H1 (cell line): ENCODE data around the gene NEDD4L. TPM values are rescaled to one million over a fixed set of nuclear protein-coding genes. Genes with fewer than 3 reads are reported as not detected.

Source experiments
- CTCF ChIA-PET: fragments of 300-600 bp; sonication (Branson Sonifier 250); formaldehyde crosslinking; loops from one replicate; lab custom pipeline; 2021; ENCODE audit not compliant: partially characterized antibody; lab: Charles Lee
- POLR2A ChIA-PET: fragments of 300-600 bp; sonication (Branson Sonifier 250); formaldehyde crosslinking; loops from one replicate; lab custom pipeline; 2021; ENCODE audit warnings: inconsistent platforms; ENCODE audit not compliant: partially characterized antibody; lab: Charles Lee
- DNase-seq, 2 experiments: peaks; one replicate each; pipeline versions ENCODE4 v3.0.0 to v3.0.0-alpha.2; 2010 to 2022; ENCODE audit warnings: low spot score in 2 of 2, low read depth in 1 of 2, mixed read lengths in 1 of 2
- FAIRE-seq: peaks from 2 replicates; lab custom pipeline; 2011; peaks lifted over from hg19 to GRCh38; lab: Jason Lieb, UNC
- H2AFZ ChIP-seq: 2 replicates; pipeline ENCODE4 v1.8.1; 2012; ENCODE audit warnings: low read length, inconsistent platforms
- H2AK5ac ChIP-seq: 2 replicates; pipeline ENCODE4 v1.6.1; 2013; ENCODE audit warnings: low read depth, low read length
- H2BK120ac ChIP-seq: replicated peaks from 2 replicates; pipeline ENCODE3; 2013; ENCODE audit warnings: low read depth, low read length, inconsistent platforms
- H2BK12ac ChIP-seq: 2 replicates; pipeline ENCODE4 v1.6.1; 2013; ENCODE audit warnings: low read depth, low read length
- H2BK15ac ChIP-seq: 2 replicates; pipeline ENCODE4 v1.6.1; 2013; ENCODE audit warnings: low read length
- H2BK20ac ChIP-seq: 2 replicates; pipeline ENCODE4 v1.6.1; 2013; ENCODE audit warnings: low read length
- H2BK5ac ChIP-seq: 2 replicates; pipeline ENCODE4 v1.6.1; 2013; ENCODE audit warnings: low read depth, low read length
- H3K14ac ChIP-seq: 2 replicates; pipeline ENCODE4 v1.6.1; 2013; ENCODE audit warnings: inconsistent platforms; ENCODE audit not compliant: insufficient read length
- H3K18ac ChIP-seq: 2 replicates; pipeline ENCODE4 v1.6.1; 2013; ENCODE audit warnings: low read length; ENCODE audit errors: extremely low read depth
- H3K23ac ChIP-seq: 2 replicates; pipeline ENCODE4 v1.6.1; 2013; ENCODE audit warnings: inconsistent platforms; ENCODE audit not compliant: insufficient read length
- H3K23me2 ChIP-seq: 2 replicates; pipeline ENCODE4 v1.6.1; 2013; ENCODE audit warnings: low read depth, low read length
- H3K27ac ChIP-seq: 2 replicates; pipeline ENCODE4 v1.6.1; 2011; ENCODE audit warnings: low read depth, low read length, inconsistent platforms
- H3K27me3 ChIP-seq, 4 experiments: replicated peaks in 1 of 4; 1 replicate in 1 of 4; 2 replicates in 3 of 4; pipeline versions ENCODE4 v1.6.1 to v1.8.1; 2011 to 2013; ENCODE audit warnings: low read length in 3 of 4, mild to moderate bottlenecking in 3 of 4, inconsistent platforms in 2 of 4, mixed read lengths in 2 of 4, moderate library complexity in 1 of 4; ENCODE audit not compliant: control insufficient read depth in 3 of 4, insufficient read depth in 3 of 4; ENCODE audit errors: extremely low read depth in 1 of 4
- H3K36me3 ChIP-seq, 4 experiments: 2 replicates each; pipeline versions ENCODE4 v1.6.1 to v1.8.1; 2011 to 2013; ENCODE audit warnings: mild to moderate bottlenecking in 4 of 4, low read length in 3 of 4, moderate library complexity in 2 of 4, control low read depth in 1 of 4, inconsistent platforms in 1 of 4; ENCODE audit not compliant: insufficient read depth in 4 of 4, control insufficient read depth in 2 of 4
- H3K4ac ChIP-seq: replicated peaks from 2 replicates; pipeline ENCODE3; 2013; ENCODE audit warnings: low read length, low read depth, mixed read lengths, inconsistent platforms; ENCODE audit not compliant: insufficient read length
- H3K4me1 ChIP-seq, 4 experiments: replicated peaks in 1 of 4; 1 replicate in 1 of 4; 2 replicates in 3 of 4; pipeline versions ENCODE4 v1.6.1 to v1.8.1; 2011 to 2013; ENCODE audit warnings: low read length in 3 of 4, inconsistent platforms in 2 of 4, mixed read lengths in 1 of 4; ENCODE audit not compliant: insufficient read depth in 4 of 4, control insufficient read depth in 3 of 4
- H3K4me2 ChIP-seq, 2 experiments: 2 replicates each; pipeline versions ENCODE4 v1.6.1 to v1.8.1; 2011 to 2013; ENCODE audit warnings: low read depth in 2 of 2, low read length in 2 of 2, control low read depth in 1 of 2, inconsistent platforms in 1 of 2, mild to moderate bottlenecking in 1 of 2; ENCODE audit not compliant: insufficient read depth in 1 of 2
- H3K4me3 ChIP-seq, 4 experiments: fragments of 200-600, 300-600 bp in 1 of 4; sonication (generic), shearing (Covaris generic), sonication (Bioruptor Twin) in 1 of 4; 2 replicates each; pipeline versions ENCODE4 v1.5.1 to v1.8.1; 2011 to 2016; ENCODE audit warnings: low read length in 4 of 4, low read depth in 3 of 4, control low read depth in 2 of 4, inconsistent platforms in 2 of 4, mild to moderate bottlenecking in 2 of 4, mixed read lengths in 1 of 4, moderate library complexity in 1 of 4; ENCODE audit not compliant: insufficient read depth in 2 of 4; ENCODE audit errors: extremely low read depth in 1 of 4
- H3K56ac ChIP-seq: replicated peaks from 2 replicates; pipeline ENCODE3; 2013; ENCODE audit warnings: low read depth, mild to moderate bottlenecking, mixed read lengths, low read length, inconsistent platforms; ENCODE audit not compliant: insufficient read length
- H3K79me1 ChIP-seq: 2 replicates; pipeline ENCODE4 v1.6.1; 2013; ENCODE audit warnings: low read depth, low read length, control low read depth
- H3K79me2 ChIP-seq, 2 experiments: 2 replicates each; pipeline versions ENCODE4 v1.6.1 to v1.8.1; 2012 to 2013; ENCODE audit warnings: low read length in 2 of 2, mild to moderate bottlenecking in 2 of 2, inconsistent platforms in 1 of 2; ENCODE audit not compliant: insufficient read depth in 2 of 2, control insufficient read depth in 1 of 2
- H3K9ac ChIP-seq, 4 experiments: replicated peaks in 1 of 4; 1 replicate in 1 of 4; 2 replicates in 3 of 4; pipeline versions ENCODE4 v1.6.1 to v1.8.1; 2011 to 2013; ENCODE audit warnings: low read depth in 3 of 4, low read length in 3 of 4, control low read depth in 2 of 4, mild to moderate bottlenecking in 2 of 4, moderate library complexity in 2 of 4, inconsistent platforms in 1 of 4; ENCODE audit errors: extremely low read depth in 1 of 4
- H3K9me3 ChIP-seq, 2 experiments: 2 replicates each; pipeline versions ENCODE4 v1.6.1 to v1.8.1; 2012 to 2013; ENCODE audit warnings: mild to moderate bottlenecking in 2 of 2, moderate library complexity in 2 of 2, control low read depth in 1 of 2, inconsistent platforms in 1 of 2, low read depth in 1 of 2, low read length in 1 of 2, mixed read lengths in 1 of 2; ENCODE audit not compliant: insufficient read depth in 2 of 2
- H4K20me1 ChIP-seq, 2 experiments: replicated peaks in 1 of 2; 2 replicates each; pipeline versions ENCODE3 to v1.8.1; 2011 to 2013; ENCODE audit warnings: inconsistent platforms in 2 of 2, low read length in 2 of 2, mild to moderate bottlenecking in 1 of 2; ENCODE audit not compliant: insufficient read depth in 2 of 2, control insufficient read depth in 1 of 2
- H4K5ac ChIP-seq: 2 replicates; pipeline ENCODE4 v1.6.1; 2013; ENCODE audit warnings: low read length, low read depth, mixed read lengths, inconsistent platforms; ENCODE audit not compliant: insufficient read length
- H4K8ac ChIP-seq: 2 replicates; pipeline ENCODE4 v1.8.0; 2013; ENCODE audit warnings: mild to moderate bottlenecking, moderate library complexity, low read length, inconsistent platforms; ENCODE audit not compliant: insufficient read depth; ENCODE audit errors: extremely low read depth
- H4K91ac ChIP-seq: replicated peaks from 2 replicates; pipeline ENCODE3; 2013; ENCODE audit warnings: low read length, mixed read lengths, inconsistent platforms; ENCODE audit not compliant: insufficient read length
- BCL11A ChIP-seq, 2 experiments: IDR thresholded peaks; one replicate each; pipeline ENCODE4 v1.6.1; 2011; ENCODE audit warnings: low read depth in 2 of 2, low read length in 2 of 2, mild to moderate bottlenecking in 2 of 2
- NRF1 ChIP-seq: IDR thresholded peaks from 2 replicates; pipeline ENCODE4 v1.6.1; 2011; ENCODE audit warnings: mild to moderate bottlenecking, low read depth, low read length, improper control_type of control experiment
- POLR2A ChIP-seq, 2 experiments: IDR thresholded peaks; 1 replicate in 1 of 2; 2 replicates in 1 of 2; pipeline ENCODE4 v1.6.1; 2011; ENCODE audit warnings: low read depth in 2 of 2, low read length in 2 of 2, mild to moderate bottlenecking in 2 of 2; ENCODE audit errors: control extremely low read depth in 1 of 2
- RFX5 ChIP-seq: IDR thresholded peaks from 2 replicates; pipeline ENCODE4 v1.6.1; 2011; ENCODE audit warnings: low read depth, low read length, improper control_type of control experiment, borderline replicate concordance
- TBP ChIP-seq: IDR thresholded peaks from 2 replicates; pipeline ENCODE4 v1.6.1; 2011; ENCODE audit warnings: low read depth, low read length, improper control_type of control experiment
- TCF12 ChIP-seq: IDR thresholded peaks from 2 replicates; pipeline ENCODE4 v1.6.1; 2011; ENCODE audit warnings: low read depth, mild to moderate bottlenecking, low read length
- WGBS, 2 experiments: shearing (Covaris generic) in 1 of 2; methylation state at CpG; one replicate each; pipeline versions ENCODE4 v1.1.6 to v1.1.7; 2013 to 2015; ENCODE audit warnings: low lambda C conversion rate in 2 of 2, mixed read lengths in 2 of 2, inconsistent platforms in 1 of 2, low coverage in 1 of 2, missing lambda C conversion rate in 1 of 2; ENCODE audit not compliant: insufficient replicate concordance in 2 of 2, insufficient coverage in 1 of 2, insufficient read length in 1 of 2; ENCODE audit errors: extremely low coverage in 1 of 2, missing lambda C conversion rate in 1 of 2; 5-methylcytosine and 5-hydroxymethylcytosine counted together
- polyA plus RNA-seq, 7 experiments: library from polyadenylated mRNA; depleted of rRNA in 3 of 7; stranded (reverse) in 5 of 7; unstranded in 2 of 7; fragments of >200 nt in 5 of 7; fragments of 200-250 nt in 2 of 7; gene quantifications; 1 replicate in 5 of 7; 2 replicates in 1 of 7; 4 replicates in 1 of 7; pipeline versions ENCODE4 v1.2.1 to v1.2.3, GENCODE V29; 2011 to 2013; ENCODE audit warnings: missing spikeins in 2 of 7, mixed read lengths in 2 of 7
- total RNA-seq: library from RNA; stranded (reverse); fragmentation: NEBNext Ultra II Directional; extraction: Animal tissue kit (Norgen Biotek cat#: 25700); gene quantifications from 2 replicates; pipeline ENCODE4 v1.2.1, GENCODE V29; 2021

The NEDD4L gene
- total and polyA plus RNA-seq, 2 of the 8 experiments (the other 6 are each of a cell fraction or from before 2014, with no cell fraction given) = 37.3 to 69.8 TPM

DNA sequence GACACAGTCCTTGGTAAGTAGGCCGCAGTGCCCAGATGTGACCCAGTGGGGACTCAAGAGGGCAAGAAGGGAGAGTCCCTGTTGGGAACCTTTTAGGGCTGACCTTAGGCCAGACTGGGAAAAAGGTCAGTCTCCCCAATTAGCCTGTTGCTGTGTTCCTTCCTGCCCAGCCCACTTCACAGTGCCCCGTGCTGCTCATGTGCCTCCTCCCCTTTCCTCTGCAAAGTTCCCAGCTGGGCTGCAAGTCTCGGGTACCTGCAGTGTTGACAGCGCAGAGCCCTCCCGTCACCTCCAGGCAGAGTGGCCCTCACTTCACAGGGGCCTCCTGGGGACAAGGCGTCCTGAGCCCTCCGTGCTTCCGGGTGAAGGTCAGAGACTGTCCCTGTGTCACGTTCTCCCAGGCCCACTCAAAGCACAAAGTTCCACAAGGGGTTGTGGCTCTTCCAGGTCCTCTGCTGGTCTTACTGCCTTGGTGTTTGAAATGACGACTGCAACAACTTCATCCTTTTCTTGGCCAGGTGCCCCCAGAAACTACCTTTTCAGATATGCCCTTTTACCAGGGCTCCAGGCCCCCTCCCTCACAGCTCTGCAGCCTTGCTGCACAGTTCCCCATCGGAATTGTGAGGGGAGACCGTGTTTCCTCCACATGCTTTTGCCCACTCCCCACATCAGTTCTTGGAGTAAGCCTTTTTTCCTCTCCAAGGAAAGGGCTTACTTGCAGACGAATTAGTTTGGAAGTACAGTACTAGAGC, 359.1 kb downstream of the NEDD4L start:
- no peak overlapping the region for H3K4me2 ChIP-seq
- H2AK5ac ChIP-seq = no peak overlapping the region
- H3K79me2 ChIP-seq = no peaks in the 10 kb centered on the region
- no peak overlapping the region for H4K91ac ChIP-seq
- CTCF ChIA-PET = interaction anchor here (0.7 to 3.0 kb wide), 10 partner anchors 48 to 363 kb away, joined by 3 to 12 read pairs (median 4); no protein-coding TSS in a partner anchor
- no peak overlapping the region for H3K23ac ChIP-seq
- H2AFZ ChIP-seq = no peak overlapping the region
- H3K14ac ChIP-seq = no peak overlapping the region
- DNase-seq (no peak), FAIRE-seq (no peak)
- H3K18ac ChIP-seq = no peak overlapping the region
- H2BK120ac ChIP-seq = no peak overlapping the region
- no peaks in the 10 kb centered on the region for H3K79me1 ChIP-seq
- no peaks in the 10 kb centered on the region; the same call in 1 of the 2 replicates for H3K23me2 ChIP-seq
- H4K5ac ChIP-seq = no peak overlapping the region
- no peaks in the 10 kb centered on the region for H3K9me3 ChIP-seq
- H3K9ac ChIP-seq = no peak overlapping the region; a peak in 2 of 7 replicates
- H3K36me3 ChIP-seq = no peaks in the 10 kb centered on the region
- 0 out of 2 replicates have a peak overlapping the region, but pooled peaks have one; percentile 54 for H2BK12ac ChIP-seq
- H3K56ac ChIP-seq = no peak overlapping the region
- no peak overlapping the region for H2BK15ac ChIP-seq
- POLR2A ChIA-PET = interaction anchor here (0.9 kb wide), 1 partner anchor 92 kb away, joined by 4 read pairs; no protein-coding TSS in a partner anchor
- no peaks in the 10 kb centered on the region for H4K20me1 ChIP-seq
- H2BK5ac ChIP-seq = 0 out of 2 replicates have a peak overlapping the region, but pooled peaks have one; percentile 38
- no peak overlapping the region for H3K4me3 ChIP-seq
- no peak overlapping the region for H2BK20ac ChIP-seq
- H3K27ac ChIP-seq = no peak overlapping the region
- H3K4me1 ChIP-seq = peaks cover 0 to 3% (median 1%) of the 10 kb centered on the region in 4 experiments; a peak in 5 of 7 replicates
- H3K4ac ChIP-seq = no peak overlapping the region
- H3K27me3 ChIP-seq = no peaks in the 10 kb centered on the region
- H4K8ac ChIP-seq = no peak overlapping the region
- WGBS, 2 experiments = 82% methylated on average over 13 of the region's 13 CpGs; no CpG with 5 or more reads in 1 of the 2 experiments
- no peak for TF ChIP-seq NRF1
- TF ChIP-seq POLR2A (IDR thresholded peaks at IDR 0.05; ENCODE audit: control extremely low read depth in 1 of 2, low read depth in 2 of 2, low read length in 2 of 2) = 0 out of 3 replicates have a peak, but pooled peaks of 1 of the 2 experiments have one; percentile 25
- no peak for TF ChIP-seq BCL11A (IDR thresholded peaks at IDR 0.05; ENCODE audit: low read depth in 2 of 2, low read length in 2 of 2)
- TF ChIP-seq RFX5 = no peak
- TF ChIP-seq TCF12 = no peak
- TF ChIP-seq TBP = no peak
